ENCODE measurements around the gene RELL2.

DNA sequence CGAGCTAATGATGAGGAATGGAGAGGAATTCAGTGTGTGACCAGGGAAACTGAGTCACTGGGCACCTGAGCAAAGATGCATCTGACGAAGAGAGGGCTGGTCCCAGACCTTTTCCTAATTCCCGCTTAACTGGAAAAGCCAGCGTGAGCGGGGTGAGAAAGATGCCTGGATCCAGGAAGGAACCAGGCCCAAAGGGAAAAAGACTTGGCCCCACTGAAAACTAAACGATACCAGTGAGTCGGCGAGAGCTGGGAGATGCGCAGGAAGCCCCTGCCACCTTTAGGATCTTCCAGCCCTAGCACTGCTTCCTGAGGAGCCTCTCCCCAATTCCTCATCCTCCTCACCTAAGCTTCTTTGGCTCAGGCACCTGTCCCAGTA is 14.9 kb downstream of the RELL2 start:
- TF ChIP-seq, protein P1, sequence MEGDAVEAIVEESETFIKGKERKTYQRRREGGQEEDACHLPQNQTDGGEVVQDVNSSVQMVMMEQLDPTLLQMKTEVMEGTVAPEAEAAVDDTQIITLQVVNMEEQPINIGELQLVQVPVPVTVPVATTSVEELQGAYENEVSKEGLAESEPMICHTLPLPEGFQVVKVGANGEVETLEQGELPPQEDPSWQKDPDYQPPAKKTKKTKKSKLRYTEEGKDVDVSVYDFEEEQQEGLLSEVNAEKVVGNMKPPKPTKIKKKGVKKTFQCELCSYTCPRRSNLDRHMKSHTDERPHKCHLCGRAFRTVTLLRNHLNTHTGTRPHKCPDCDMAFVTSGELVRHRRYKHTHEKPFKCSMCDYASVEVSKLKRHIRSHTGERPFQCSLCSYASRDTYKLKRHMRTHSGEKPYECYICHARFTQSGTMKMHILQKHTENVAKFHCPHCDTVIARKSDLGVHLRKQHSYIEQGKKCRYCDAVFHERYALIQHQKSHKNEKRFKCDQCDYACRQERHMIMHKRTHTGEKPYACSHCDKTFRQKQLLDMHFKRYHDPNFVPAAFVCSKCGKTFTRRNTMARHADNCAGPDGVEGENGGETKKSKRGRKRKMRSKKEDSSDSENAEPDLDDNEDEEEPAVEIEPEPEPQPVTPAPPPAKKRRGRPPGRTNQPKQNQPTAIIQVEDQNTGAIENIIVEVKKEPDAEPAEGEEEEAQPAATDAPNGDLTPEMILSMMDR (IDR thresholded peaks at IDR 0.05; ENCODE audit: insufficient read depth, low read depth, low read length): no peak
- TF ChIP-seq EZH2 (IDR thresholded peaks at IDR 0.05; ENCODE audit: insufficient read depth, low read length): no peak
